Measurements from ENCODE around the gene DUSP16. TPM values are rescaled to one million over a fixed set of nuclear protein-coding genes. Genes with fewer than 3 reads are reported as not detected.

The DUSP16 gene
- total RNA-seq, 4 donors from 2014 or later = 24.2 to 34.5 (median 26.4) TPM

DNA sequence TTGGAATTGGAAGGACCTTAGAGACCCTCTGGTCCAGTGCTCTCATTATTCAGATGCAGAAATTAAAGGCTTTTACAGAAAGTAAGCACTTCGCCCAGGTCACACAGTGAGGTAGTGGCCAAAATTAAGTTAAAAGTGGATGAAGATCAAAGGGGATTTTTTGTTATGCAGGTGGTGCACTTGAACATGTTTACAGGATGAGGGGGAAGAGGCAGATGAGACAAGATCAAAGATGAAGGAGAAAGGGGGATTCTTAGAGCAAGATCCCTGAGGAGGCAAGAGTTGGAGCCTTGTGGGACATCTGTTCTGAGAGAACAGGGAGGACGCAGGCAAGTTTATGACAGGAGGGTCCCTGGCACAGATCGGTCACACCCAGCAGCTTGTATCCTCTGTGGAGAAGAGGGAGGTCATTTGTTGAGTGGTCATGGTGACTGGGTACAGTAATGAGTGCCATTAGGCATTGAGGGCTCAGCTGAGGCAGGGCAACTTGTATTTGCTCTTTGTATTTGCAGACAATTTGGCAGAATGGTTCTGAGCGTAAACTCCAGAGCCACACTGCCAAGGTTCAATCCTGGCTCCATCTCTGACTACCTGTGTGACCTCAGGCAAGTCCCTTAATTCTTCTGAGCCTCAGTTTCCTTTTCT is 121.8 kb downstream of the DUSP16 start:
- Histone ChIP-seq H3K36me3 (no peaks in the 10 kb centered on the region), H3K27ac (no peak overlapping the region), H3K4me3 (replicated peaks in 1 of 3) (no peak overlapping the region), H3K27me3 (no peaks in the 10 kb centered on the region), H3K9me3 (no peaks in the 10 kb centered on the region), H3K4me1 (peaks cover 18 to 37% of the 10 kb centered on the region in 2 donors)
- WGBS, 2 donors = 89 to 94% methylated on average over 4 of the region's 4 CpGs
- DNase-seq = no peak
- intact Hi-C loops (cut with DNase I) = no loop called here
- TF ChIP-seq POLR2A (IDR thresholded peaks at IDR 0.05) = no peak
- TF ChIP-seq, protein P1, sequence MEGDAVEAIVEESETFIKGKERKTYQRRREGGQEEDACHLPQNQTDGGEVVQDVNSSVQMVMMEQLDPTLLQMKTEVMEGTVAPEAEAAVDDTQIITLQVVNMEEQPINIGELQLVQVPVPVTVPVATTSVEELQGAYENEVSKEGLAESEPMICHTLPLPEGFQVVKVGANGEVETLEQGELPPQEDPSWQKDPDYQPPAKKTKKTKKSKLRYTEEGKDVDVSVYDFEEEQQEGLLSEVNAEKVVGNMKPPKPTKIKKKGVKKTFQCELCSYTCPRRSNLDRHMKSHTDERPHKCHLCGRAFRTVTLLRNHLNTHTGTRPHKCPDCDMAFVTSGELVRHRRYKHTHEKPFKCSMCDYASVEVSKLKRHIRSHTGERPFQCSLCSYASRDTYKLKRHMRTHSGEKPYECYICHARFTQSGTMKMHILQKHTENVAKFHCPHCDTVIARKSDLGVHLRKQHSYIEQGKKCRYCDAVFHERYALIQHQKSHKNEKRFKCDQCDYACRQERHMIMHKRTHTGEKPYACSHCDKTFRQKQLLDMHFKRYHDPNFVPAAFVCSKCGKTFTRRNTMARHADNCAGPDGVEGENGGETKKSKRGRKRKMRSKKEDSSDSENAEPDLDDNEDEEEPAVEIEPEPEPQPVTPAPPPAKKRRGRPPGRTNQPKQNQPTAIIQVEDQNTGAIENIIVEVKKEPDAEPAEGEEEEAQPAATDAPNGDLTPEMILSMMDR (IDR thresholded peaks at IDR 0.05) = no peak

DNA sequence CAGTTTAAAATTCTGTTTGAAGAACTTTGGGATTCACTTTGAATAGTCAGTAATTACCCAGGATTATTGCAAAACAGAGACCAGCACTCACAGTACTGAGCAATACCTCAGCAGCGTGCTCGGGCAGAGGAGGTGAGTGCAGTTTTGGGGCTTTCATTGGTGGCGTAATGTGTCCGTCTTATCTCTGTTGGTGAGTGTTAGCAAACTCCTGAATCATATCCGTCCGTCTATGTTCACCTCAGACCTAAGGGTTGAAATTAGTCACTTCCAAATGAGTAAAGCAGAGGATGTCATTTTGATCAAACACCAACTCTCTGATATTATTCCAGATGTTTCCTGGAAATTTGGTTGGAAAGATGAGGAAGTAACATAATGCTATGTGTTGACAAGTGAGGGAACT is 123.0 kb downstream of the DUSP16 start:
- H3K27ac ChIP-seq = no peak overlapping the region
- H3K4me3 ChIP-seq (replicated peaks in 1 of 3) = no peak overlapping the region
- intact Hi-C loops (cut with DNase I) = no loop called here
- H3K27me3 ChIP-seq = no peaks in the 10 kb centered on the region
- no peak for DNase-seq
- H3K36me3 ChIP-seq = no peaks in the 10 kb centered on the region
- no peaks in the 10 kb centered on the region for H3K9me3 ChIP-seq
- no peak for TF ChIP-seq POLR2A (IDR thresholded peaks at IDR 0.05)
- TF ChIP-seq, protein P1 (IDR thresholded peaks at IDR 0.05) = no peak
- peaks cover 18 to 36% of the 10 kb centered on the region in 2 donors for H3K4me1 ChIP-seq
- WGBS, 2 donors = 73 to 85% methylated on average over 6 of the region's 6 CpGs

GRCh38 chr12:12436831-12437345 is 125.8 kb downstream of the DUSP16 start:
- TF ChIP-seq, protein P1 (IDR thresholded peaks at IDR 0.05) = no peak
- no peak for TF ChIP-seq POLR2A (IDR thresholded peaks at IDR 0.05)
- Histone ChIP-seq H3K9me3 (no peaks in the 10 kb centered on the region), H3K27me3 (no peaks in the 10 kb centered on the region), H3K4me3 (replicated peaks in 1 of 3) (no peak overlapping the region), H3K27ac (no peak overlapping the region), H3K36me3 (no peaks in the 10 kb centered on the region), H3K4me1 (peaks cover 27 to 37% of the 10 kb centered on the region in 2 donors)
- no peak for DNase-seq
- intact Hi-C loops (cut with DNase I) = no loop called here
- WGBS, 2 donors = 92 to 94% methylated on average over 2 of the region's 2 CpGs

DNA sequence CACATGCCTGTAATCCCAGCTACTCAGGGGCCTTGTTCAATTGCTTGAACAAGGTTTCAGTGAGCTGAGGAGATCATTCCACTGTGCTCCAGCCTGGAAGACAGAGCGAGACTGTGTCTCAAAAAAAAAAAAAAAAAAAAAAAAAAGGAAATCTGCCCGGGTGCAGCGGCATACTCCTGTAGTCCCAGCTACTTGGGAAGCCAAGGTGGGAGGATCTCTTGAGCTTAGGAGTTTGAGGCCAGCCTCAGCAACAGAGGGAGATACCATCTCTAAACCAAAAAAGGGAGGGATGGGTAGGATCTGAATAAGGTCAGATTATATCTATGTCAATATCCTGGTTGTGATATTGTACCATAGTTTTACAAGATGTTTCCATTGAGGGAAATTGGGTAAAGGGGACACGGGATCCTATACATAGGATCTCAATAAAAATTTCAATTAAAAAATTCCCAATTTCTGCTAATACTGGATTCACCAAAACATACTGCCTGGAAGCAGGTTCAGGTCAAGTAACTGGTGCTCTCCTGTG is 129.4 kb downstream of the DUSP16 start:
- peak overlapping the region; percentile 25 to 54 (median 50) for H3K27ac ChIP-seq
- H3K27me3 ChIP-seq = no peaks in the 10 kb centered on the region
- H3K4me3 ChIP-seq (replicated peaks in 1 of 3) = no peak overlapping the region
- intact Hi-C loops (cut with DNase I) = no loop called here
- WGBS, 2 donors = 57 to 63% methylated on average over 4 of the region's 4 CpGs
- H3K9me3 ChIP-seq = no peaks in the 10 kb centered on the region
- no peak for TF ChIP-seq POLR2A (IDR thresholded peaks at IDR 0.05)
- TF ChIP-seq, protein P1 (IDR thresholded peaks at IDR 0.05) = no peak
- peak in 1 of 2 donors; percentile 4 for DNase-seq
- no peaks in the 10 kb centered on the region for H3K36me3 ChIP-seq
- H3K4me1 ChIP-seq = peaks cover 35 to 40% of the 10 kb centered on the region in 2 donors

DNA sequence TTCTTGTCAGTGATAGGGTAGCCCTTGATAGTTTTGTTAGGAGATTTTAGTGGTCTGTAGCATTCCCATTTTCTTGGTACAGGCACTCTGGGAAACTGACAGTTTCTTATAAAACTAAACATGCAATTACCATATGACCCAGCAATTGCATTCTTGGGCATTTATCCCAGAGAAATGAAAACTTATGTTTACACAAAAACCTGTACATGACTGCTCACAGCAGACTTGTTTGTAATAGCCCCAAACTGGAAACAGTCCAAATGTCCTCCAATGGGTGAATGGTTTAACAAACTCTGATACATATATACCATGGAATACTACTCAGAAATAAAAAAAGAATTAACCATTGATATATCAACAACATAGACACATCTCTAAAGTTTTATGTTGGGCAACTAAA is 130.3 kb downstream of the DUSP16 start:
- intact Hi-C loops (cut with DNase I) = no loop called here
- Histone ChIP-seq H3K9me3 (no peaks in the 10 kb centered on the region), H3K4me3 (replicated peaks in 1 of 3) (no peak overlapping the region), H3K27ac (peak overlapping the region; percentile 50 to 69 (median 53)), H3K36me3 (no peaks in the 10 kb centered on the region), H3K27me3 (no peaks in the 10 kb centered on the region), H3K4me1 (peaks cover 35 to 40% of the 10 kb centered on the region in 2 donors)
- DNase-seq = peak in 1 of 2 donors; percentile 8
- TF ChIP-seq, protein P1 (IDR thresholded peaks at IDR 0.05) = no peak
- no peak for TF ChIP-seq POLR2A (IDR thresholded peaks at IDR 0.05)
